PC-3 (cell line): ENCODE data around the gene CLVS2. TPM values are rescaled to one million over a fixed set of nuclear protein-coding genes. Genes with fewer than 3 reads are reported as not detected.

Experiments used
- ATAC-seq: fragments of 200-7000 bp; cut with Tn5 transposase; 2 replicates; pipeline ENCODE4 v1.9.1; 2020; ENCODE audit warnings: mild to moderate bottlenecking, moderate library complexity
- BruUV-seq: library from RNA; stranded (reverse); fragments of 400-500 nt; replicated peaks from 2 replicates; lab custom pipeline; 2021; lab: Mats Ljungman, UMichigan
- CTCF ChIA-PET: fragments of 300-600 bp; sonication (Branson Sonifier 250); formaldehyde crosslinking; loops from one replicate; lab custom pipeline; 2022; ENCODE audit warnings: antibody characterized with exemption; lab: Charles Lee
- POLR2A ChIA-PET: fragments of 300-600 bp; sonication (Branson Sonifier 250); formaldehyde crosslinking; loops from one replicate; lab custom pipeline; 2022; ENCODE audit warnings: antibody characterized with exemption; ENCODE audit not compliant: unreplicated experiment; lab: Charles Lee
- DNase-seq: peaks from one replicate; pipeline ENCODE4 v3.0.0-alpha.2; 2015
- H2AFZ ChIP-seq: fragments of 300-600 bp; sonication (generic); 2 replicates; pipeline ENCODE4 v1.6.0; 2016; ENCODE audit warnings: antibody characterized with exemption, low read length
- H3F3A ChIP-seq: fragments of 300-600 bp; sonication (generic); one replicate; pipeline ENCODE4 v1.6.0; 2017; ENCODE audit warnings: antibody characterized with exemption, low read length, control low read depth, mild to moderate bottlenecking; ENCODE audit not compliant: unreplicated experiment
- H3K27ac ChIP-seq: fragments of 300-600 bp; sonication (generic); 2 replicates; pipeline ENCODE4 v1.5.1; 2016; ENCODE audit warnings: mild to moderate bottlenecking, low read length
- H3K27me3 ChIP-seq: fragments of 300-600 bp; sonication (generic); 2 replicates; pipeline ENCODE4 v1.6.1; 2016; ENCODE audit warnings: low read length, mixed read lengths
- H3K36me3 ChIP-seq: fragments of 300-600 bp; sonication (generic); 2 replicates; pipeline ENCODE4 v1.6.1; 2016; ENCODE audit warnings: low read depth, mixed run types, low read length, mixed read lengths
- H3K4me1 ChIP-seq: fragments of 300-600 bp; sonication (generic); 2 replicates; pipeline ENCODE4 v1.5.1; 2016; ENCODE audit warnings: low read length; ENCODE audit not compliant: insufficient read depth
- H3K4me2 ChIP-seq: fragments of 300-600 bp; sonication (generic); 2 replicates; pipeline ENCODE4 v1.6.0; 2016; ENCODE audit warnings: low read length
- H3K4me3 ChIP-seq: fragments of 300-600 bp; sonication (generic); 2 replicates; pipeline ENCODE4 v1.5.1; 2016; ENCODE audit warnings: mild to moderate bottlenecking, low read length, mixed read lengths
- H3K79me2 ChIP-seq: fragments of 300-600 bp; sonication (generic); 2 replicates; pipeline ENCODE4 v1.6.1; 2017; ENCODE audit warnings: low read length, mixed read lengths
- H3K9ac ChIP-seq: fragments of 300-600 bp; sonication (generic); 2 replicates; pipeline ENCODE4 v1.6.0; 2016; ENCODE audit warnings: mild to moderate bottlenecking, low read length
- H3K9me2 ChIP-seq: fragments of 300-600 bp; sonication (generic); replicated peaks from 2 replicates; pipeline ENCODE4 v1.6.1; 2016; ENCODE audit warnings: mixed run types, low read length, mixed read lengths
- H3K9me3 ChIP-seq: fragments of 300-600 bp; sonication (generic); 2 replicates; pipeline ENCODE4 v1.6.1; 2016; ENCODE audit warnings: low read length, mixed read lengths
- H4K20me1 ChIP-seq: fragments of 300-600 bp; sonication (generic); 2 replicates; pipeline ENCODE4 v1.6.1; 2016; ENCODE audit warnings: low read length, mixed read lengths
- CTCF ChIP-seq: fragments of 300-600 bp; sonication (generic); conservative IDR thresholded peaks from 2 replicates; pipeline ENCODE4 v1.5.1; 2017; ENCODE audit warnings: antibody characterized with exemption, low read depth, mild to moderate bottlenecking, low read length
- EZH2 ChIP-seq: fragments of 300-600 bp; sonication (generic); IDR thresholded peaks from one replicate; pipeline ENCODE4 v1.6.1; 2017; ENCODE audit warnings: antibody characterized with exemption, mild to moderate bottlenecking, low read length; ENCODE audit not compliant: unreplicated experiment
- EZH2phosphoT487 ChIP-seq: fragments of 300-600 bp; sonication (generic); IDR thresholded peaks from 2 replicates; pipeline ENCODE4 v1.6.1; 2018; ENCODE audit warnings: mild to moderate bottlenecking, antibody characterized with exemption, low read length, borderline replicate concordance
- intact Hi-C: fragments of 100-400 bp; cut with micrococcal nuclease; formaldehyde crosslinking; loops from 2 replicates; pipeline ENCODE4 v1.9.0; 2023
- total RNA-seq: library from RNA; depleted of rRNA; stranded (reverse); fragments of >200 nt; gene quantifications from 2 replicates; pipeline ENCODE4 v1.2.3, GENCODE V29; 2014

CLVS2 gene
- total RNA-seq, 1 experiment from 2014 or later = not detected

- no peak overlapping the region for H3K4me3 ChIP-seq
- H3K4me1 ChIP-seq = no peaks in the 10 kb centered on the region
- no peaks in the 10 kb centered on the region for H3F3A ChIP-seq
- no peak overlapping the region for H3K9ac ChIP-seq
- POLR2A ChIA-PET = no interaction called here
- H3K36me3 ChIP-seq = no peaks in the 10 kb centered on the region
- no peaks in the 10 kb centered on the region for H3K79me2 ChIP-seq
- CTCF ChIA-PET = no interaction called here
- no peaks in the 10 kb centered on the region for H3K9me3 ChIP-seq
- DNase-seq (no peak), ATAC-seq (no peak)
- H4K20me1 ChIP-seq = no peaks in the 10 kb centered on the region
- no peaks in the 10 kb centered on the region for H3K9me2 ChIP-seq
- no peak overlapping the region for H3K4me2 ChIP-seq
- intact Hi-C loops = no loop called here
- BruUV-seq = no TSS peak
- peaks cover 3% of the 10 kb centered on the region for H3K27me3 ChIP-seq
- no peak overlapping the region for H3K27ac ChIP-seq
- no peak for TF ChIP-seq CTCF
- TF ChIP-seq EZH2 = no peak
- no peak for TF ChIP-seq EZH2phosphoT487
- H2AFZ ChIP-seq = no peak overlapping the region
Observed at GRCh38 chr6:123007885-123008284, 11.8 kb downstream of the CLVS2 start.

- no peaks in the 10 kb centered on the region; the same call in 1 of the 2 replicates for H3K27me3 ChIP-seq
- ChIA-PET POLR2A (no interaction called here), CTCF (no interaction called here)
- H4K20me1 ChIP-seq = no peaks in the 10 kb centered on the region
- no peaks in the 10 kb centered on the region for H3K4me1 ChIP-seq
- no peak for TF ChIP-seq CTCF
- no peak for TF ChIP-seq EZH2phosphoT487
- no peak for TF ChIP-seq EZH2
- H3K4me2 ChIP-seq = no peak overlapping the region
- no peak overlapping the region for H3K9ac ChIP-seq
- no TSS peak for BruUV-seq
- no peak for DNase-seq
- H2AFZ ChIP-seq = no peak overlapping the region
- no peaks in the 10 kb centered on the region for H3K9me3 ChIP-seq
- H3K79me2 ChIP-seq = no peaks in the 10 kb centered on the region
- H3F3A ChIP-seq = no peaks in the 10 kb centered on the region
- no peak overlapping the region for H3K4me3 ChIP-seq
- H3K9me2 ChIP-seq = no peaks in the 10 kb centered on the region
- H3K36me3 ChIP-seq = no peaks in the 10 kb centered on the region
- intact Hi-C loops = no loop called here
- no peak overlapping the region for H3K27ac ChIP-seq
- no peak for ATAC-seq
Observed at GRCh38 chr6:123009059-123009458, 13.0 kb downstream of the CLVS2 start.

- Histone ChIP-seq H3K36me3 (no peaks in the 10 kb centered on the region), H2AFZ (no peak overlapping the region), H3K4me1 (no peaks in the 10 kb centered on the region), H3K9ac (no peak overlapping the region), H3K79me2 (no peaks in the 10 kb centered on the region), H3F3A (no peaks in the 10 kb centered on the region), H3K4me3 (no peak overlapping the region), H3K27ac (no peak overlapping the region), H3K4me2 (no peak overlapping the region), H3K27me3 (no peaks in the 10 kb centered on the region), H4K20me1 (no peaks in the 10 kb centered on the region), H3K9me3 (no peaks in the 10 kb centered on the region), H3K9me2 (no peaks in the 10 kb centered on the region)
- ATAC-seq (no peak), DNase-seq (no peak)
- CTCF ChIA-PET = no interaction called here
- POLR2A ChIA-PET = no interaction called here
- no TSS peak for BruUV-seq
- intact Hi-C loops = no loop called here
- TF ChIP-seq CTCF (no peak), EZH2phosphoT487 (no peak), EZH2 (no peak)
Observed at GRCh38 chr6:123014835-123015234, 18.8 kb downstream of the CLVS2 start.
